H1 (cell line): Measurements from ENCODE around the gene SMARCA2. TPM values are rescaled to one million over a fixed set of nuclear protein-coding genes. Genes with fewer than 3 reads are reported as not detected.

Experiments
- CTCF ChIP-seq, 3 experiments: IDR thresholded peaks; 1 replicate in 2 of 3; 2 replicates in 1 of 3; pipeline versions ENCODE4 v1.5.1 to v1.6.1; 2011; ENCODE audit warnings: low read length in 3 of 3, mild to moderate bottlenecking in 3 of 3, inconsistent platforms in 2 of 3, low read depth in 1 of 3, moderate library complexity in 1 of 3; ENCODE audit not compliant: insufficient read depth in 1 of 3; ENCODE audit errors: control extremely low read depth in 1 of 3
- EGR1 ChIP-seq: IDR thresholded peaks from 2 replicates; pipeline ENCODE4 v1.6.1; 2011; ENCODE audit warnings: low read depth, low read length, borderline replicate concordance
- GTF2F1 ChIP-seq: IDR thresholded peaks from 2 replicates; pipeline ENCODE4 v1.6.1; 2012; ENCODE audit warnings: low read depth, low read length, improper control_type of control experiment, borderline replicate concordance
- JUND ChIP-seq: IDR thresholded peaks from 2 replicates; pipeline ENCODE4 v1.6.1; 2011; ENCODE audit warnings: mild to moderate bottlenecking, improper control_type of control experiment, low read length
- KDM1A ChIP-seq: fragments of 200-600, 300-600 bp; sonication (generic); IDR thresholded peaks from 2 replicates; pipeline ENCODE4 v1.7.1; 2016; ENCODE audit warnings: mild to moderate bottlenecking, low read length, borderline replicate concordance
- KDM4A ChIP-seq: IDR thresholded peaks from one replicate; pipeline ENCODE4 v1.7.1; 2012; ENCODE audit warnings: low read depth, mild to moderate bottlenecking, moderate library complexity, low read length, inconsistent platforms; ENCODE audit not compliant: severe bottlenecking
- KDM5A ChIP-seq: fragments of 200-600 bp; IDR thresholded peaks from 2 replicates; pipeline ENCODE4 v1.7.1; 2012; ENCODE audit warnings: mild to moderate bottlenecking, low read length, inconsistent platforms, mixed read lengths
- MAX ChIP-seq: IDR thresholded peaks from 2 replicates; pipeline ENCODE4 v1.6.1; 2012; ENCODE audit warnings: inconsistent platforms
- POU5F1 ChIP-seq: IDR thresholded peaks from 2 replicates; pipeline ENCODE4 v1.6.1; 2011; ENCODE audit warnings: low read depth, mild to moderate bottlenecking, low read length, moderate library complexity
- RAD21 ChIP-seq, 2 experiments: IDR thresholded peaks in 1 of 2; conservative IDR thresholded peaks in 1 of 2; 2 replicates each; pipeline ENCODE4 v1.6.1; 2011; ENCODE audit warnings: low read depth in 2 of 2, low read length in 2 of 2, improper control_type of control experiment in 1 of 2, inconsistent platforms in 1 of 2, mild to moderate bottlenecking in 1 of 2, moderate library complexity in 1 of 2
- SAP30 ChIP-seq: fragments of 300-600 bp; sonication (generic); IDR thresholded peaks from 2 replicates; pipeline ENCODE4 v1.7.1; 2012; ENCODE audit warnings: low read length, moderate library complexity, mild to moderate bottlenecking, inconsistent platforms; ENCODE audit not compliant: insufficient read depth, insufficient replicate concordance
- SP4 ChIP-seq: IDR thresholded peaks from 2 replicates; pipeline ENCODE4 v1.6.1; 2012; ENCODE audit warnings: low read length, inconsistent platforms
- SUZ12 ChIP-seq: fragments of 200-600 bp; sonication (generic); IDR thresholded peaks from 2 replicates; pipeline ENCODE4 v1.6.1; 2012; ENCODE audit warnings: mild to moderate bottlenecking, inconsistent platforms, low read length, moderate library complexity, mixed read lengths
- TAF7 ChIP-seq: optimal IDR thresholded peaks from 2 replicates; pipeline ENCODE3; 2011; ENCODE audit warnings: low read depth, mild to moderate bottlenecking, inconsistent platforms, low read length, moderate library complexity, borderline replicate concordance
- YY1 ChIP-seq: IDR thresholded peaks from 2 replicates; pipeline ENCODE4 v1.6.1; 2011; ENCODE audit warnings: low read depth, mild to moderate bottlenecking, low read length
- polyA plus RNA-seq, 7 experiments: library from polyadenylated mRNA; depleted of rRNA in 3 of 7; stranded (reverse) in 5 of 7; unstranded in 2 of 7; fragments of >200 nt in 5 of 7; fragments of 200-250 nt in 2 of 7; gene quantifications; 1 replicate in 5 of 7; 2 replicates in 1 of 7; 4 replicates in 1 of 7; pipeline versions ENCODE4 v1.2.1 to v1.2.3, GENCODE V29; 2011 to 2013; ENCODE audit warnings: missing spikeins in 2 of 7, mixed read lengths in 2 of 7
- total RNA-seq: library from RNA; stranded (reverse); fragmentation: NEBNext Ultra II Directional; extraction: Animal tissue kit (Norgen Biotek cat#: 25700); gene quantifications from 2 replicates; pipeline ENCODE4 v1.2.1, GENCODE V29; 2021

SMARCA2 gene
- total and polyA plus RNA-seq, 2 of the 8 experiments (the other 6 are each of a cell fraction or from before 2014, with no cell fraction given): 6.3 to 21.7 TPM

- peak; percentile 38 to 52; a peak in 3 of 4 replicates for TF ChIP-seq RAD21 (IDR thresholded peaks at IDR 0.05 in 1 of 2, conservative IDR thresholded peaks at IDR 0.05 in 1 of 2; ENCODE audit: low read depth in 2 of 2, low read length in 2 of 2)
- peak; percentile 49 for TF ChIP-seq KDM4A
- TF ChIP-seq KDM5A: no peak
- TF ChIP-seq GTF2F1: no peak
- no peak for TF ChIP-seq JUND
- TF ChIP-seq SP4: no peak
- TF ChIP-seq SUZ12: no peak
- peak; percentile 90 for TF ChIP-seq MAX
- peak; percentile 30 to 76 (median 74) for TF ChIP-seq CTCF (IDR thresholded peaks at IDR 0.05; ENCODE audit: control extremely low read depth in 1 of 3, insufficient read depth in 1 of 3, low read depth in 1 of 3, low read length in 3 of 3)
- TF ChIP-seq YY1: 0 out of 2 replicates have a peak, but pooled peaks have one; percentile 42
- peak; percentile 26 for TF ChIP-seq TAF7
- no peak for TF ChIP-seq SAP30
- TF ChIP-seq POU5F1: no peak
- TF ChIP-seq EGR1: no peak
- TF ChIP-seq KDM1A: peak; percentile 68
Measured at GRCh38 chr9:2241461-2241835, 226.3 kb downstream of the SMARCA2 start (continued).
